ENCODE measurements around the gene MAP3K13. TPM values are rescaled to one million over a fixed set of nuclear protein-coding genes. Genes with fewer than 3 reads are reported as not detected.

Gene MAP3K13
- polyA plus RNA-seq, 1 donor (not counting 4 experiments of a cell fraction or from before 2014, with no cell fraction given), result 23.0 TPM

GRCh38 chr3:185422677-185423076, 59.7 kb downstream of the MAP3K13 start:
- no peak overlapping the region for H3K9ac ChIP-seq (ENCODE audit: control insufficient read depth, extremely low read depth, insufficient read depth, low read length)
- H3K9me3 ChIP-seq (ENCODE audit: control insufficient read depth, low read depth, low read length), result no peaks in the 10 kb centered on the region
- no peak overlapping the region for H2AFZ ChIP-seq (ENCODE audit: control insufficient read depth, low read length)
- no peak overlapping the region for H3K27ac ChIP-seq (ENCODE audit: control insufficient read depth, insufficient read depth, low read length)
- H3K79me2 ChIP-seq (ENCODE audit: control insufficient read depth, insufficient read depth, low read length), result no peaks in the 10 kb centered on the region
- H3K9me1 ChIP-seq (ENCODE audit: control insufficient read depth, extremely low read depth, insufficient read depth, low read length), result no peaks in the 10 kb centered on the region
- no peak for TF ChIP-seq CTCF (optimal IDR thresholded peaks at IDR 0.05 in 1 of 3, IDR thresholded peaks at IDR 0.05 in 1 of 3, conservative IDR thresholded peaks at IDR 0.05 in 1 of 3; ENCODE audit: extremely low read depth in 1 of 3, insufficient read depth in 2 of 3, low read length in 3 of 3)
- FAIRE-seq (no peak), DNase-seq (ENCODE audit: low read depth, low spot score) (no peak)
- no peak overlapping the region for H3K4me3 ChIP-seq (ENCODE audit: control insufficient read depth in 2 of 3, extremely low read depth in 1 of 3, insufficient read depth in 2 of 3, low read depth in 1 of 3, low read length in 3 of 3)
- no peaks in the 10 kb centered on the region for H3K36me3 ChIP-seq (ENCODE audit: control insufficient read depth in 2 of 2, extremely low read depth in 1 of 2, insufficient read depth in 2 of 2, low read length in 2 of 2)
- dilution Hi-C loops (cut with MboI; ENCODE audit: extremely low pct_ligation_motif_present, low sequenced_read_pairs), result no loop called here
- H4K20me1 ChIP-seq (ENCODE audit: control insufficient read depth, extremely low read depth, insufficient read depth, low read length), result no peaks in the 10 kb centered on the region
- H3K27me3 ChIP-seq (ENCODE audit: control insufficient read depth, extremely low read depth, insufficient read depth, low read length), result no peaks in the 10 kb centered on the region
- no peak overlapping the region for H3K4me2 ChIP-seq (ENCODE audit: control insufficient read depth, extremely low read depth, insufficient read depth, low read depth, low read length)
- peaks cover 10% of the 10 kb centered on the region for H3K4me1 ChIP-seq (ENCODE audit: control insufficient read depth, extremely low read depth, insufficient read depth, low read length)

- Histone ChIP-seq H3K4me3 (ENCODE audit: control insufficient read depth in 2 of 3, extremely low read depth in 1 of 3, insufficient read depth in 2 of 3, low read depth in 1 of 3, low read length in 3 of 3) (no peak overlapping the region), H3K36me3 (ENCODE audit: control insufficient read depth in 2 of 2, extremely low read depth in 1 of 2, insufficient read depth in 2 of 2, low read length in 2 of 2) (no peaks in the 10 kb centered on the region), H4K20me1 (ENCODE audit: control insufficient read depth, extremely low read depth, insufficient read depth, low read length) (no peaks in the 10 kb centered on the region), H3K9ac (ENCODE audit: control insufficient read depth, extremely low read depth, insufficient read depth, low read length) (no peak overlapping the region), H3K27me3 (ENCODE audit: control insufficient read depth, extremely low read depth, insufficient read depth, low read length) (no peaks in the 10 kb centered on the region), H3K9me3 (ENCODE audit: control insufficient read depth, low read depth, low read length) (no peaks in the 10 kb centered on the region), H3K27ac (ENCODE audit: control insufficient read depth, insufficient read depth, low read length) (no peak overlapping the region), H3K9me1 (ENCODE audit: control insufficient read depth, extremely low read depth, insufficient read depth, low read length) (no peaks in the 10 kb centered on the region), H3K4me2 (ENCODE audit: control insufficient read depth, extremely low read depth, insufficient read depth, low read depth, low read length) (no peak overlapping the region), H2AFZ (ENCODE audit: control insufficient read depth, low read length) (no peak overlapping the region), H3K79me2 (ENCODE audit: control insufficient read depth, insufficient read depth, low read length) (no peaks in the 10 kb centered on the region), H3K4me1 (ENCODE audit: control insufficient read depth, extremely low read depth, insufficient read depth, low read length) (peaks cover 10% of the 10 kb centered on the region)
- dilution Hi-C loops (cut with MboI; ENCODE audit: extremely low pct_ligation_motif_present, low sequenced_read_pairs), result no loop called here
- no peak for TF ChIP-seq CTCF (optimal IDR thresholded peaks at IDR 0.05 in 1 of 3, IDR thresholded peaks at IDR 0.05 in 1 of 3, conservative IDR thresholded peaks at IDR 0.05 in 1 of 3; ENCODE audit: extremely low read depth in 1 of 3, insufficient read depth in 2 of 3, low read length in 3 of 3)
- no peak for TF ChIP-seq EZH2 (IDR thresholded peaks at IDR 0.05; ENCODE audit: low read length)
- FAIRE-seq (no peak), DNase-seq (ENCODE audit: low read depth, low spot score) (no peak)
Observed at GRCh38 chr3:185423178-185423577, 60.2 kb downstream of the MAP3K13 start.
